GM23338 (cell line): Measurements from ENCODE around the gene MBTPS2.

Source experiments
- CREB1 ChIP-seq: fragments of 250-450 bp; sonication (Bioruptor Pico); IDR thresholded peaks from 2 replicates; pipeline ENCODE4 v1.5.0; 2020; ENCODE audit warnings: low read depth, mild to moderate bottlenecking, moderate library complexity
- CTCF ChIP-seq, 2 experiments: fragments of 200-600 bp in 1 of 2; sonication (generic) in 1 of 2; conservative IDR thresholded peaks; 2 replicates each; pipeline versions ENCODE4 v1.5.1 to v1.6.1; 2016 to 2017; ENCODE audit warnings: antibody characterized with exemption in 2 of 2, low read depth in 2 of 2, mild to moderate bottlenecking in 2 of 2, moderate library complexity in 1 of 2
- ETS1 ChIP-seq: IDR thresholded peaks from 2 replicates; pipeline ENCODE4 v1.6.1; 2016; ENCODE audit warnings: antibody characterized with exemption
- EZH2 ChIP-seq: fragments of 200-600 bp; sonication (generic); IDR thresholded peaks from one replicate; pipeline ENCODE4 v1.8.0; 2017; ENCODE audit warnings: antibody characterized with exemption, mild to moderate bottlenecking, low read depth; ENCODE audit not compliant: unreplicated experiment
- EZH2phosphoT487 ChIP-seq: fragments of 200-600 bp; sonication (generic); IDR thresholded peaks from one replicate; pipeline ENCODE4 v1.8.1; 2018; ENCODE audit warnings: antibody characterized with exemption; ENCODE audit not compliant: unreplicated experiment
- JUNB ChIP-seq: IDR thresholded peaks from one replicate; pipeline ENCODE4 v1.6.1; 2016; ENCODE audit warnings: antibody characterized with exemption; ENCODE audit not compliant: unreplicated experiment
- NANOG ChIP-seq: IDR thresholded peaks from 2 replicates; pipeline ENCODE4 v1.6.1; 2016; ENCODE audit warnings: antibody characterized with exemption, borderline replicate concordance
- POLR2AphosphoS5 ChIP-seq: IDR thresholded peaks from 2 replicates; pipeline ENCODE4 v1.6.1; 2016; ENCODE audit warnings: antibody characterized with exemption, low read depth
- REST ChIP-seq: IDR thresholded peaks from one replicate; pipeline ENCODE4 v1.6.1; 2018; ENCODE audit warnings: antibody characterized with exemption; ENCODE audit not compliant: unreplicated experiment
- ZNF114 ChIP-seq: fragments of 250-450 bp; sonication (Bioruptor Pico); IDR thresholded peaks from 2 replicates; pipeline ENCODE4 v1.5.0; 2020; ENCODE audit warnings: mild to moderate bottlenecking, moderate library complexity
- ZNF462 ChIP-seq: fragments of 250-450 bp; sonication (Bioruptor Pico); IDR thresholded peaks from 2 replicates; pipeline ENCODE4 v1.5.0; 2020; ENCODE audit warnings: mild to moderate bottlenecking, moderate library complexity

GRCh38 chrX:21912220-21912619 lies 72.8 kb downstream of the MBTPS2 start:
- TF ChIP-seq EZH2 = no peak
- TF ChIP-seq CTCF (conservative IDR thresholded peaks at IDR 0.05; ENCODE audit: low read depth in 2 of 2) = no peak
- TF ChIP-seq POLR2AphosphoS5 = no peak
- no peak for TF ChIP-seq CREB1
- TF ChIP-seq ETS1 = no peak
- TF ChIP-seq ZNF114 (CRISPR knock-in tag) = no peak
- no peak for TF ChIP-seq JUNB
- no peak for TF ChIP-seq EZH2phosphoT487
- no peak for TF ChIP-seq REST
- TF ChIP-seq NANOG = no peak
- TF ChIP-seq ZNF462 = no peak
